G401 (cell line): ENCODE data around the gene MTERF2. TPM values are rescaled to one million over a fixed set of nuclear protein-coding genes. Genes with fewer than 3 reads are reported as not detected.
"Not testable (repeated sequence)": the region's sequence is repeated elsewhere in the genome, so short reads cannot be mapped to it uniquely, and the experiment has no call there.

Experiments used
- DNase-seq: peaks from one replicate; pipeline ENCODE4 v3.0.0-alpha.2; 2015; ENCODE audit warnings: low spot score
- in situ Hi-C: cut with HindIII; loops from 2 replicates; pipeline ENCODE4 v1.10.0; 2016; ENCODE audit warnings: low sequenced_read_pairs, mixed read lengths
- total RNA-seq: library from RNA; depleted of rRNA; stranded (reverse); fragments of >200 nt; shearing (Covaris generic); gene quantifications from 2 replicates; pipeline ENCODE4 v1.2.3, GENCODE V29; 2014

MTERF2 gene
- total RNA-seq, 1 experiment from 2014 or later, result 21.3 TPM

DNA sequence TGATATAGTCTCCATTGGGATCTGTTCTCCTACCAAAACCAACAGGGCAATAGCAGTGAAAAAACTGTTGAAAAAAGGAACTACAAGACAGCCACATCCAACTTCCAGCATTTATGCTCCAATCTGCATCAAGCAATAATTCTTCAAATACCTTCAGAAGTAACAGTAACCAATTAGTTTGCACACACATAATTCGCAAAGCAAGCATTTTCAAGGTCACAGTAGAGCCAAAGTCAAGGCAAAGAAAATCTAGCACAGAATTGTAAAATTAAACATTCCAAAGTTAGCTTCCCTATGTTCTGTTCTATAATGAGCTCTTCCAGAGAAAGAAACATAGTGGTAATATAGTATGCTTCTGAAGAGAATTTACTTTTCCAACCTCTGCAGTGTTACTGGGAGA is 11.0 kb upstream of the MTERF2 start:
- in situ Hi-C loops, result no loop called here
- DNase-seq, result no peak

DNA sequence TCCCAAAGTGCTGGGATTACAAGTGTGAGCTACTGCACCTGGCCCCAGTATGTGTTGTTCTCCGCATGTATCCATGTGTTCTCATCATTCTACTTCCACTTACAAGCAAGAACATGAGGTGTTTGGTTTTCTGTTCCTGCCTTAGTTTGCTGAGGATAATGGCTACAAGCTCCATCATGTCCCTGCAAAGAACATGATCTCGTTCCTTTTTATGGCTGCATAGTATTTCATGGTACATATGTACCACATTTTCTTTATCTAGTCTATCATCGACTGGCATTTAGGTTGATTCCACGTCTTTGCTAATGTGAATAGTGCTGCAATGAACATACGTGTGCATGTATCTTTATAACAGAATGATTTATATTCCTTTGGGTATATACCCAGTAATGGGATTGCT is 9.2 kb upstream of the MTERF2 start:
- DNase-seq, in situ Hi-C loops: not testable (repeated sequence)

DNA sequence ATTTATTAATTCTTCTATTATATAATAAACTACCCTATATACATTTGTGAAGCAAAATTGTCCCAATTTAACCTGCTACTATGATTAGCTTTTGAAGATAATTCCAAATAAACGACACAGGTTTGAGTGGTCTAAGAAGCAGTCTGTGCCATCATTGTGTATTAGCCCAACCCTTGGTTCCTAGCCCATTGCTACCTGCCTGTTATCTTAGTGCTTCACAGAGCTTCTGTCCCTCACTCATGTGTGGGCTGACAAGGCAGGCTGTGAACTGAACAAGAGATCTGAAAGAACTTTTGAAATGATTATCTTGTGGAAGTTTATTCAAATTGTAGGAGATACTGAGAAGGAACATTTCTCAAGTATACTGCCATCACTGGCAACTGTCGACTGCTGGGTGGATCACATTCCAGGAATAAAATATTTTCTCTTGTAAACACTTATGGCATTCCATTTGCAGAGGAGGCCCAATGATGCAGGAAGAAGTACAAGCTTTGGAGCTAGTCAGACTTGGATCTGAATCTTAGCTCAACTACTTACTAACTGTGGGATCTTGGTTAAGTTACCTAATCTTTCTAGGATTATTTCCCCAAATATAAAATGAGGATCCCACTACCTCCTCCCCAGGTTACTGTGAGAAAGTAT is 7.8 kb upstream of the MTERF2 start:
- in situ Hi-C loops, result no loop called here
- DNase-seq, result no peak

DNA sequence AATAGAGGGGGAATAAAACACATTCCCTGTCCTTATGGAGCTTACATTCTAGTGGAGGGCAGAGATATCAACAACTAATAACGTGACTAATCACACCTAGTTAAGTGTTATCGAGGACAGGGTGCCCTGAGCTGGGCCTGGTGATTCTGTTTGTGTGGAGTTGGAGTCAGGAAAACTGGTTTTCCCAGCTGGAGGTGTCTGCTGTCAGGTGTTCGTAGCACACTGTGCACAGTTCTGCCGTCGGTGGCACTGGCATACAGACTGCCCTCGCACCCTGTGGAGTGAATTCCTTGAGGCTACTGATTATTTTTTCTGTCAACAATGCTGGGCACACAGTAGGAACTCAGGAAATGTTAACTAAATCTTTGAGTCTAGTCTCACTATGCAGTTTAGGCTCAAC is 900 bp upstream of the MTERF2 start:
- in situ Hi-C loops, result no loop called here
- DNase-seq, result no peak

DNA sequence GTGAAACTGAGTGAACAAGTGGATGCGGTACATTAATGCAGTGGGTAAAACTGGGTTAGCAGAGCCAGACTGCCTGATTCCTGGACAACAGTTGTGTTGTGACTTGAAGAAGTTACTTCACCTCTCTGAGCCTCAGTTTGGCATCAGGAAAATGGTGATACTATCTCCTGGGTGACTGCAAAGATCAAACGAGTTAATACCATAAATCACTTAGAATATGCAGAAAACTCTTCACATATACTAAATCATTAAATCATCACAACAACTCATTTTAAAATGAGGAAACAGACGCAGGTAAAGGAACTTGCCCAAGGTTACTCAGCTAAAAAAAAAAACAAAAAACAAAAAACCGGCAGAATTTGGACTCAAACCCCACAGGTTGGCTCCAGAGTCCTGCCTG is 811 bp downstream of the MTERF2 start:
- in situ Hi-C loops, result no loop called here
- peak; percentile 22 for DNase-seq

DNA sequence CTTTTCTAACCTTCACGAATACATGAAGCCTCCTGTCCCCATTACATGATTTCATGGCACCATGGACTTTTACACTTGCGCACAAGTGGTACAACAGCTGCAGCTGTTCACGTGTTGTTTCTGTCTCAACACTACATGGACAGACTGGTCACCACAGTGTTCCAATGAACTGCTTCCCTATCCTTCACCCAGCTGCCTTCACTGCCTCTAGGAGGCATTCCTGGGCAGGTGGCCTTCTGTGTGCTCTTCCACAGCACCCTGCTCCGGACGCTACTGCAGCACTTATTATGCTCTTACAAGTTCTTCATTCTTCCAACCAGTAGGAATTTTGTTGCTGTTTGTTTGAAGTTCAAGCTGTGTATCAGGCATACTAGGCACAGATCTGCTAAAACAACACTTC is 1.5 kb downstream of the MTERF2 start:
- in situ Hi-C loops, result no loop called here
- peak; percentile 50 for DNase-seq

DNA sequence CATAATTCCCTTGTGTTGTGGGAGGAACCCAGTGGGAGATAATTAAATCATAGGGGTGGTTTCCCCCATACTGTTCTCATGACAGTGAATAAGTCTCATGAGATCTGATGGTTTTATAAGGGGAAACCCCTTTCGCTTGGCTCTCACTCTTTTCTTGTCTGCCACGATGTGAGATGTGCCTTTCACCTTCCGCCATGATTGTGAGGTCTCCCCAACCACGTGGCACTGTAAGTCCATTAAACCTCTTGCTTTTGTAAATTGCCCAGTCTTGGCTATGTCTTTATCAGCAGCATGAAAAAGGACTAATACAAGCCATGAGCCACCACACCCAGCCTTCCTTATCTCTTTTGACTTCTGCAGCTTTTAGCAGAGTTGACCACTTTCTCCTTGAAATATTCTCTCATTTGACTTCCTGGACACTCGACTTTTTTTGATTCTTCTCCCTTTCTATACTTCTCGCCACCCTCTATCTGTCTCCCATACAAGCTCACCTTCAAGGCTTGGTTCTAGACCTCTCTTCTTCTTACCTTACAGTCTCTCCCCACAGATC is 2.3 kb downstream of the MTERF2 start:
- DNase-seq, result no peak
- in situ Hi-C loops, result no loop called here

DNA sequence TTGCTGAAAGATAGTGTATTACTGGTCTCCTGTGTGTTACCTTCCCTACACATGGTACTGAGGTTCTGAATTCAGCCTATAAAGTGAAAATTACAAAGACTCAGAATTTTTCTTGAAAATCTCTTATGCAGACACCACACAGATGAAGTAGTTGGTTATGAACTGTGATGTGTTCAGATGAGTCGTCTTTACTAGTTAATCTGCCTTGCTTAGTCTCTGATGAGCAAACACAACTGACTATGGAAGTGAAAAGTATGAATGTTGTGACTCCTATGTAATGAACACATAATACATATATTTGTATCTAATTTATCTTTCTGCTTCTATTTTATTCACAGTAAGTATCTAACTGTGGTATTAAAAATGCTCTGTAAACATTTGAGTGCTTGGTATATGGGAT is 4.7 kb downstream of the MTERF2 start:
- DNase-seq, result no peak
- in situ Hi-C loops, result no loop called here

DNA sequence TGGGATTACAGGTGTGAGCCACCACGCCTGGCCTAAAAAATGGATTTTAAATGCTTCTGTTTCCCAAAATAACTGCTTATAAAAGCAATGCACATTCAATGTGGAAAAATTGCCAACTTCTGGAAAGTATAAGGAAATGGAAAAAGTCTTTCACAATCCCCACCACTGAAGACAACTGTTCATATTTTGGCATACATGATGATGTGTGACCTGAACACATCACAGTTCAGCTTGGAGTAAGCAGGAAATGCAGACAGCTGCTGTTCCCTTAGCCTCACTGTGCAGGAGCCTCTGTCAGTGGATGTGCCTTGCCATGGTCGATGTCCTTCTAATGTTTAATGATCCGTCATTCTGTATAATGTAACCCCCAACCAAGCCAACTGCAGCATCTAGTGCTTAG is 5.2 kb downstream of the MTERF2 start:
- DNase-seq, result no peak
- in situ Hi-C loops, result no loop called here

DNA sequence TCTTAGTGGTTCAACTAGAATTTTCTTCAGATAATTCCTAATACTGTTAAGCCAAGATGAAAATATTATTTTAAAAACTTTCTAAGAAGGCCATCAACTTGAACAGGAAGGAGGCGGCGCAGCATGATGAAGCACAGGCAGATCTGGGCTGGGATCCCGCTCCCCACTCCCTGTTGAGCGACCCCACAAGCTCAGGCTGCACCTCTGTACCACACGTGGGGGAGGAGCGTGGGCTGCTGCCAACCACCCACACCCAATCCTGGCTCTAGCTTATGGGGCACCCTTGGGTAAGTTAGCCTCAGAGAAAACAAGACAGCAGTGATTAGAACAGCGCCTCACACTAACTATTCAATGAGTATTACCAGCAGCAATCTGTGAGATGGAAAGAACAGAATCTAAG is 6.0 kb downstream of the MTERF2 start:
- in situ Hi-C loops, result no loop called here
- no peak for DNase-seq

DNA sequence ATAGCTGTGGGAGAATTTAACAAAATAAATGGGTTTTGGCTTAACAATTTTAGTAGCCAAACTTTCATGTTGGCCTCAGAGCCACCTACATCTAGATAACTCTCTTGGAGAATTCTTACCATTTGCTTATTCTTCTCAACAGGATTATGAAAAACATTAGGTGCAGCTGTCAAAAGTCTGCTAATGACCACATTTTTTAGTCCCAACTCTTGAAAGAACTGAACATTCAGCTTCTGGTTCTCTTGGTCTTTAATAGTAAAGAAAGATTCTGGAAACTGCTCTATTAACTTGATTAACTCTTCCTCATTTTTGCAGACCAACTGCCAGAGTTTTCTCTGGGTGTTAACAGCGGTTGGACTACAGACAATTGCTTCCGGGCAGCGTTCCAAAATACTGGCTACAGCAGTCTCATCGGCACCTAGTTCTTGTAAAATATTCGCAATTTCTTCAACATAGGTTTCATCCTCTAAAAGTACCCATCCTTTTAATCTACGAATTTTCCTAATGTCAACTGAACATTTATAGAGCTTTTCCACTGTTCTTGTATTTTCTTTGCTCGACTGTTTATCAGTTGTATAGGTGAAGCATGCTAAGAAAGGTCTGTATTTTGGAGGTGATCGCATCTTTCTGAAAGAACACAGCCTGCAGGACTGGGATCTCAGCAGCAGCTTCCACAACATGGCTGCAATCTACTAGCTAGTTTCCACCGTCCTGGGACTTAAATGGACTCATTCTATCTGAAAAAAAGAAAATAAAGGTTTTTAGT is 8.7 kb downstream of the MTERF2 start:
- DNase-seq, result peak; percentile 70

DNA sequence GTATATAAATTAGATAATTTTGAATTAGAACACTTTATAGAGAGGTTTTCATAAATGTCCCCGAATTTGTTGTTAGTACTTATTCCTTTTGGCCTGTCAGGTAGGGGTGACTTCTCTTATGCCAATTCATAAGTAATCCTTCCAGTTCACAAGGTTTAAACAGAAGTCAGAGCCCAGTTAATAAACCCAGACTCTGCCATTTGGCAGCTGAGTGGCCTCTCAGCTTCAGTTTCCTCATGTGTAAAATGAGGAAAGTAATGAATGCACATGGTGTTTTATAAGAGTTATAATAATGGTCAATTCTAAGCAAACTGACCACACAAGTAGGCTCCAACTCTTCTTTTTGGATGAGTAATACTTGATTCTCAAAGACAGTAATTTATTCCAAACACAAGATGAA is 10.3 kb downstream of the MTERF2 start:
- in situ Hi-C loops, result no loop called here
- DNase-seq, result no peak

More for the DNA sequence above, 8.7 kb downstream of the MTERF2 start:
- in situ Hi-C loops, result no loop called here

DNA sequence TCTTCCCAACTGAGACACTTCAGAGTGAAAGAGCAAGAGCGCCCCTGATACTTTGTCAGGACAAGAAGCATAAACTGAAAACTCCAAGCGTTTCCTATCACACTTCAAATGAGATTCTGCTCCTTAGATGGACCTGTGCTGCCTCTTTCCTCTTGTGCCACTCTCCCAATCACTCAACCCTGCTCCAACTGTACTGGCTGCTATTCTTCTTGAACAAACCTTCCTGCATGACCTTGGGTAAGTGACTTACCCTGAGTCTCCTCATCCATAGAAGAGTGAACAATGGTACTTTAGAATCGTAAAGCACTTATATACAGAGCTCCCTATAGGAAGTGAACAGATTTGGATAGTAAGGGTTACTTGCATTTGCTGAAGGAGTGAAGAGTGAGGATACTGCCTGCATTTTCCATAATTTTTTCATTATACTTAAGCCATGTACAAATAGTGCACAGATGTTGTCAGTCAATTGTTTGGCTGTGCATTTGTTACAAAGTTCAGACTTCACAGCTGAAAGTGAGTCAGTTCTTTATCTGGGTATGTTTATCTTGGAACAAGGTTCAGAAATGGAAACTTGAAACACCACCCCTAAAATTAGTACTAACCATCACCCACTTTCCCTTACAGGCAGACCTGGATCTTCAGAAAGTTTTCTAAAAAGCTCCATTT is 10.8 kb downstream of the MTERF2 start:
- no peak for DNase-seq

DNA sequence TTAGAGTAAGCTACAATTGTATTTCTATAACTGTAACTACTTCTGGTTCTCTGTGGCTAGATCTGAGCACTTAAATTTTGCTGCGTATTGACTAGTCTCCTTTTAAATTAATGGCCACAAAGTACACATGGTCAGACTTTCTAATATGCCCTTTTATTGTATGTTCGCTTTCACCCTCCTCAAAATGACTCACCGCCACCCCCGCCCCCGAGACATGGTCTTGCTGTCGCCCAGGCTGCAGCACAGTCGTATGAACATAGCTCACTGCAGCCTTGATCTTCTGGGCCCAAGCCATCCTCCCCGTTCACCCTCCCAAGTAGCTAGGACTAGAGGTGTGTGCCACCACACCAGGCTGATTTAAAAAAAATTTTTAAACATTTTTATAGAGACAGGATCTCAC is 11.8 kb downstream of the MTERF2 start:
- no peak for DNase-seq
- in situ Hi-C loops, result no loop called here

More for the DNA sequence above, 10.8 kb downstream of the MTERF2 start:
- in situ Hi-C loops, result no loop called here

DNA sequence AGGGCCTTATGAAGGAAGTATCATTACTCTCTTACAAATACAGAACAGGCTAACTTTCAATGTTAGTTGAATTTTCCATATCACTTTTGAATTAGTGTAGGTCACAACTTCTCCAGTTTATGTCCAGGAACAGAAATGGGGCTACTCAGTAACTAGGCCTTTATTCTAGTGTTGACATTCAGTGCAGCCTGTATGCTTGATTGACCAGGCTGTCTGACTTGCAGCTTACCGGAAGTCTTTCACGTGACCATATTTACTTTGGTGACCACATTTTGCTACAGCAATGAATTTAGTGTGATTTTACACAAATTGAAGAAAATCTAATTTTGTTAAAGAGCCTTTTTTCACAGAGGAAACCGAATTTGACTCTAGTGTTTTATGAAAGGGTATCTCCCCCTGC is 12.4 kb downstream of the MTERF2 start:
- DNase-seq, result no peak
- in situ Hi-C loops, result no loop called here

DNA sequence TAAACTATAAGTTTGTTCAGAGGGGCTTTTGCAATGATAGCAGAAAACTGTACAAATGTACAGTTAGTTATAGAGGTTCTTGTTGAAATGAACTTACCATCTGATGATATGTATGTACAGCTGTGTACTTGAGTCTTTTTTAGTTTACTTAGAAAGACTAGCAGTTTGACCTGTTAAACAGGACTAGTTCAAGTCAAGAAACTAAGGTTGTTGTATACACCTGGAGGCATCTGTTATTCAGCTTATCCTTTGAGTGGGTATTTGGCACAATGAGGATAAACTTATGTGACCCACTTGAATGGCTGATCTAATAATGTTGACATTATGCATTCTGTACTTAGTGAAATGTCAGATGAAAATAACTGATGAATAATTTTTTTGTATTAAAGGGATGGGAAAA is 13.4 kb downstream of the MTERF2 start:
- no peak for DNase-seq
- in situ Hi-C loops, result no loop called here

DNA sequence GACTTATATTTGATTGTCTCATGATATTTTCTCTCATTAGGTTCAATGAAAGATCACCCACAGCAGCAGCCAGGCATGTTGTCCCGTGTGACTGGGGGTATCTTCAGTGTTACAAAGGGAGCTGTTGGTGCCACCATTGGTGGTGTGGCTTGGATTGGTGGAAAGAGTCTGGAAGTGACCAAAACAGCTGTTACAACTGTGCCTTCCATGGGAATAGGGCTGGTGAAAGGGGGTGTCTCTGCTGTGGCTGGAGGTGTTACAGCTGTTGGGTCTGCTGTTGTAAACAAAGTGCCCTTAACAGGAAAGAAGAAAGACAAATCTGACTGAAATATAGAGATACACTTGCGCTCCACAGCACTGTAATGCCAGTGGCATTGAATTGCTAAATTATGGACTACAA is 15.9 kb downstream of the MTERF2 start:
- in situ Hi-C loops, result no loop called here

DNA sequence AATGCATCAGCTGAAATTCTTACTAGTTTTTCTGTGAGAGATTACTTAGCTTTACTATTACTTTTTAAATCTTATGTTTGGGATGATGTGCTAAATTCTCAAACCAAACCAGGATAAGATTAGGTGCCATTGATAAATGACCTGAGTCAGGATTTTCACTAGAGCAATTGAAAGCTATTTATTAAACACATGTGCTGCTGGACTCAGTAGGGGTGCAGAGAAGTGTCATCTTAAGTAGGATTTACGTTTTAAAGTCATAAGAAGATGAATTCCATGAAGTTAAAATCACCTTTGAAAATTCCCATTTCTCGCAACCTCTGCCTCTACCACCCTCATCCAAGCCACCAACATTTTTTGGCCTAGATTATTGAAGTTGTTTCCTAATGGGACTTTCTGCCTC is 22.4 kb downstream of the MTERF2 start:
- in situ Hi-C loops, result no loop called here
- DNase-seq, result no peak

More for the DNA sequence above, 15.9 kb downstream of the MTERF2 start:
- DNase-seq, result no peak

DNA sequence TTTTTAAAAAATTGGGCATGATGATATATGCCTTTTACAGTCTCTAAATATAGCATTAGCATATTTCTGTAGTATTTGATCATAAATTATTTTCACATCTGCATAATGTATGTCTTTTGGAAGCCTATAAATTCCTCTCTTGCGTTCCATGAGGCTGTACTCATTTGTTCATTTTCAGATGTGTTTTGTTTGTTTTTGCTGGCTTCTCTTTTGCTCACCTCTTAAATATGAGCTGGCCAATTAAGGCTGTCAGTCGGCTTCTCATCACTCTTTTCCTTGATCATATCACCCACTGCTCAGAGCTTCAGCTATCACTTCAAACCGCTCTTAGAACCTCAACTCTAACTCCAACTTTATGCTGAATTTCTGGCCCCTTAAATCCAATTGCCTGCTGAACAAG is 24.7 kb downstream of the MTERF2 start:
- DNase-seq, result no peak
- in situ Hi-C loops, result no loop called here

DNA sequence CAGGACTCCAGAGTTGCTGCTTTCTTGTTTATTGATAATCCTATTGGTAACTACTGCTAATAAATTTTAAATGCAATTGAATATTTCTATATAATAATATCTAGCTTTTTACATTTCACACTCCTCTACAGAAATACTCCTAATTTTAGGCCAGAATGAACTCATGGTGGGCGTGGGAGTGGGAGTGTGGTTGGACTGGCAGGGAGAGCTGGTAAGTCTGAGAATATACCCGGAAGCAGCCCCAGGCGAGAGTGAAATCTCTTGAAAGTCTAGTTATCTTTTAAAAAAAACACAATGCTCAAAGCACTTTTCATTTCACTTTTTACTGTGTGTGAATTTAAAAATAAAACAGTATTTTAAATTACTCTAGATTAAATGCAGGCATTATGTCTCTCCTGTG is 26.5 kb downstream of the MTERF2 start:
- no peak for DNase-seq
- in situ Hi-C loops, result no loop called here
